ENCODE results near the gene FHOD3.
"Not testable (repeated sequence)": the region's sequence is repeated elsewhere in the genome, so short reads cannot be mapped to it uniquely, and the experiment has no call there.

FHOD3 gene

GRCh38 chr18:36455931-36456330 lies 158.4 kb downstream of the FHOD3 start:
- no peak for DNase-seq

GRCh38 chr18:36456622-36457021 lies 159.1 kb downstream of the FHOD3 start:
- no peak for DNase-seq

GRCh38 chr18:36457683-36458082 lies 160.2 kb downstream of the FHOD3 start:
- no peak for DNase-seq

- no peak for DNase-seq
Observed at GRCh38 chr18:36458306-36458705, 160.8 kb downstream of the FHOD3 start.

- DNase-seq = no peak
Observed at GRCh38 chr18:36459203-36459602, 161.7 kb downstream of the FHOD3 start.

- no peak for DNase-seq
Observed at GRCh38 chr18:36459786-36460185, 162.3 kb downstream of the FHOD3 start.

- no peak for DNase-seq
Observed at GRCh38 chr18:36460324-36460850, 162.9 kb downstream of the FHOD3 start.

- DNase-seq = no peak
Observed at GRCh38 chr18:36460854-36461253, 163.3 kb downstream of the FHOD3 start.

GRCh38 chr18:36461551-36461987 lies 164.1 kb downstream of the FHOD3 start:
- DNase-seq = no peak

GRCh38 chr18:36463516-36463915 lies 166.0 kb downstream of the FHOD3 start:
- DNase-seq = not testable (repeated sequence)

GRCh38 chr18:36464126-36464651 lies 166.7 kb downstream of the FHOD3 start:
- no peak for DNase-seq

GRCh38 chr18:36465276-36465675 lies 167.8 kb downstream of the FHOD3 start:
- DNase-seq = no peak

- no peak for DNase-seq
Observed at GRCh38 chr18:36465970-36466369, 168.5 kb downstream of the FHOD3 start.

- DNase-seq = no peak
Observed at GRCh38 chr18:36467614-36468013, 170.1 kb downstream of the FHOD3 start.

GRCh38 chr18:36468161-36468560 lies 170.6 kb downstream of the FHOD3 start:
- no peak for DNase-seq

- DNase-seq = no peak
Observed at GRCh38 chr18:36469461-36469860, 171.9 kb downstream of the FHOD3 start.

- no peak for DNase-seq
Observed at GRCh38 chr18:36470896-36471295, 173.4 kb downstream of the FHOD3 start.

- no peak for DNase-seq
Observed at GRCh38 chr18:36471393-36471792, 173.9 kb downstream of the FHOD3 start.

- DNase-seq = no peak
Observed at GRCh38 chr18:36476433-36476832, 178.9 kb downstream of the FHOD3 start.

GRCh38 chr18:36477776-36478175 lies 180.3 kb downstream of the FHOD3 start:
- DNase-seq = no peak

- DNase-seq = no peak
Observed at GRCh38 chr18:36481201-36481657, 183.7 kb downstream of the FHOD3 start.

GRCh38 chr18:36481935-36482334 lies 184.4 kb downstream of the FHOD3 start:
- DNase-seq = no peak

GRCh38 chr18:36484591-36484990 lies 187.1 kb downstream of the FHOD3 start:
- DNase-seq = no peak

- no peak for DNase-seq
Observed at GRCh38 chr18:36485772-36486171, 188.3 kb downstream of the FHOD3 start.

- DNase-seq = no peak
Observed at GRCh38 chr18:36488131-36488530, 190.6 kb downstream of the FHOD3 start.

Measured in activated naive CD4-positive, alpha-beta T cell treated with anti-CD3 and anti-CD28 coated beads, Interleukin-2, amount 50 U/mL, for 16 hours (primary cell).